ENCODE results near the gene JARID2.

DNA sequence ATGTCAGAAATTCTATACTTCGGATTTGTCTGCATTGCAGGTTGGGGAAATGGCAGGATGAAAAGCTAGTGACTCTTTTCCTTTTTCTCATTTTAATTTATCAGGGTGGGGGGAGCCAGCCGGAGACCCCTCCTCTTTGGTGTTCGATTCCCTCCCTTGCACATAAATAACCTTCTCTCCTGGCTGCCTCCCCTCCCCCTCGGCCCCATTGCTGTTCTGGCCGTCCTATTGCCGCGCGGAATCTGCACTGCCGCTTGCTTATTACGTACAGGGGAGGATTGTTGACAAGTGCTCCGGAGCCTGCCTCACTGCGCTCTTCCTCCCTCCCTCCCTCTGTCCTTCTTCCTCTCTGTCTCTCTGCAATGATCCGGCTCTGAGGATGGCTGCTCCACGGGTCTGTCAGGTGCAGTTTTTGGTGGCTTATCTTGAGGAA lies 154.7 kb downstream of the JARID2 start:
- TF ChIP-seq, protein P1, sequence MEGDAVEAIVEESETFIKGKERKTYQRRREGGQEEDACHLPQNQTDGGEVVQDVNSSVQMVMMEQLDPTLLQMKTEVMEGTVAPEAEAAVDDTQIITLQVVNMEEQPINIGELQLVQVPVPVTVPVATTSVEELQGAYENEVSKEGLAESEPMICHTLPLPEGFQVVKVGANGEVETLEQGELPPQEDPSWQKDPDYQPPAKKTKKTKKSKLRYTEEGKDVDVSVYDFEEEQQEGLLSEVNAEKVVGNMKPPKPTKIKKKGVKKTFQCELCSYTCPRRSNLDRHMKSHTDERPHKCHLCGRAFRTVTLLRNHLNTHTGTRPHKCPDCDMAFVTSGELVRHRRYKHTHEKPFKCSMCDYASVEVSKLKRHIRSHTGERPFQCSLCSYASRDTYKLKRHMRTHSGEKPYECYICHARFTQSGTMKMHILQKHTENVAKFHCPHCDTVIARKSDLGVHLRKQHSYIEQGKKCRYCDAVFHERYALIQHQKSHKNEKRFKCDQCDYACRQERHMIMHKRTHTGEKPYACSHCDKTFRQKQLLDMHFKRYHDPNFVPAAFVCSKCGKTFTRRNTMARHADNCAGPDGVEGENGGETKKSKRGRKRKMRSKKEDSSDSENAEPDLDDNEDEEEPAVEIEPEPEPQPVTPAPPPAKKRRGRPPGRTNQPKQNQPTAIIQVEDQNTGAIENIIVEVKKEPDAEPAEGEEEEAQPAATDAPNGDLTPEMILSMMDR (IDR thresholded peaks at IDR 0.05; ENCODE audit: insufficient read depth, low read length, poor library complexity, severe bottlenecking): no peak
- TF ChIP-seq EZH2phosphoT487 (conservative IDR thresholded peaks at IDR 0.05; ENCODE audit: low read length): no peak

Data from SU-DHL-6 (cell line).